GM23248 (cell line): ENCODE data around the gene PTHLH. TPM values are rescaled to one million over a fixed set of nuclear protein-coding genes. Genes with fewer than 3 reads are reported as not detected.

Experiments
- DNase-seq: peaks from one replicate; pipeline ENCODE4 v3.0.0-alpha.2; 2015
- H2AFZ ChIP-seq: fragments of 200-600 bp; sonication (generic); 2 replicates; pipeline ENCODE4 v1.6.1; 2016; ENCODE audit warnings: antibody characterized with exemption
- H3F3A ChIP-seq: fragments of 200-600 bp; sonication (generic); 2 replicates; pipeline ENCODE4 v1.6.1; 2016; ENCODE audit warnings: mild to moderate bottlenecking, antibody characterized with exemption, mixed run types; ENCODE audit not compliant: insufficient read depth
- H3K27ac ChIP-seq: fragments of 200-600 bp; sonication (generic); 2 replicates; pipeline ENCODE4 v1.5.1; 2016; ENCODE audit warnings: mild to moderate bottlenecking
- H3K27me3 ChIP-seq: fragments of 200-600 bp; sonication (generic); replicated peaks from 2 replicates; pipeline ENCODE4 v1.6.1; 2016; ENCODE audit warnings: mild to moderate bottlenecking; ENCODE audit not compliant: insufficient read depth
- H3K36me3 ChIP-seq: fragments of 200-600 bp; sonication (generic); 2 replicates; pipeline ENCODE4 v1.6.1; 2016; ENCODE audit warnings: low read depth, mild to moderate bottlenecking
- H3K4me1 ChIP-seq: fragments of 200-600 bp; sonication (generic); 2 replicates; pipeline ENCODE4 v1.6.1; 2016; ENCODE audit warnings: mild to moderate bottlenecking; ENCODE audit not compliant: insufficient read depth
- H3K4me2 ChIP-seq: fragments of 200-600 bp; sonication (generic); one replicate; pipeline ENCODE4 v1.6.1; 2016; ENCODE audit warnings: mild to moderate bottlenecking; ENCODE audit not compliant: unreplicated experiment
- H3K4me3 ChIP-seq: fragments of 200-600 bp; sonication (generic); 2 replicates; pipeline ENCODE4 v1.5.1; 2016; ENCODE audit warnings: mild to moderate bottlenecking
- H3K79me2 ChIP-seq: fragments of 200-600 bp; sonication (generic); 2 replicates; pipeline ENCODE4 v1.6.1; 2016; ENCODE audit warnings: mild to moderate bottlenecking; ENCODE audit not compliant: insufficient read depth
- H3K9ac ChIP-seq: fragments of 200-600 bp; sonication (generic); 2 replicates; pipeline ENCODE4 v1.6.1; 2016; ENCODE audit warnings: mild to moderate bottlenecking
- H3K9me2 ChIP-seq: fragments of 200-600 bp; sonication (generic); 2 replicates; pipeline ENCODE4 v1.6.1; 2016; ENCODE audit warnings: mixed run types, mild to moderate bottlenecking, moderate library complexity; ENCODE audit not compliant: insufficient read depth
- H3K9me3 ChIP-seq: fragments of 200-600 bp; sonication (generic); one replicate; pipeline ENCODE4 v1.6.1; 2017; ENCODE audit warnings: low read depth
- H4K20me1 ChIP-seq: fragments of 200-600 bp; sonication (generic); 2 replicates; pipeline ENCODE4 v1.6.0; 2016; ENCODE audit not compliant: insufficient read depth
- EZH2 ChIP-seq: fragments of 200-600 bp; sonication (generic); IDR thresholded peaks from 2 replicates; pipeline ENCODE4 v1.6.1; 2018; ENCODE audit warnings: antibody characterized with exemption, mild to moderate bottlenecking; ENCODE audit not compliant: insufficient read depth, poor library complexity, severe bottlenecking
- EZH2phosphoT487 ChIP-seq: fragments of 200-600 bp; sonication (generic); IDR thresholded peaks from 2 replicates; pipeline ENCODE4 v1.6.1; 2018; ENCODE audit warnings: antibody characterized with exemption, moderate library complexity, mild to moderate bottlenecking, low read depth; ENCODE audit not compliant: insufficient read depth
- WGBS, 2 experiments: methylation state at CpG; one replicate each; pipeline ENCODE4 v1.1.6; 2015 to 2017; ENCODE audit warnings: low lambda C conversion rate in 2 of 2, low coverage in 1 of 2; ENCODE audit errors: missing lambda C conversion rate in 2 of 2; 5-methylcytosine and 5-hydroxymethylcytosine counted together
- in situ Hi-C: fragments of 300-500 bp; cut with MboI; formaldehyde crosslinking; loops from 2 replicates; pipeline ENCODE4 v1.15.0; 2020
- polyA plus RNA-seq: library from polyadenylated mRNA; unstranded; fragments of >200 nt; fragmentation: Nextera tagmentation; extraction: Ambion mirVana; gene quantifications from 2 replicates; pipeline ENCODE4 v1.2.1, GENCODE V29; 2016
- total RNA-seq: library from RNA; depleted of rRNA; stranded (reverse); fragments of >200 nt; shearing (Covaris generic); gene quantifications from 2 replicates; pipeline ENCODE4 v1.2.3, GENCODE V29; 2014

Gene PTHLH
- total and polyA plus RNA-seq, 2 experiments from 2014 or later, result 4.7 to 6.4 TPM

- H3K27me3 ChIP-seq, result no peaks in the 10 kb centered on the region
- H3K79me2 ChIP-seq, result no peaks in the 10 kb centered on the region
- no peaks in the 10 kb centered on the region for H3K9me2 ChIP-seq
- H3K4me1 ChIP-seq, result peaks cover 37% of the 10 kb centered on the region
- no peak overlapping the region for H2AFZ ChIP-seq
- TF ChIP-seq EZH2 (no peak), EZH2phosphoT487 (no peak)
- H4K20me1 ChIP-seq, result no peaks in the 10 kb centered on the region
- no peak overlapping the region for H3K4me3 ChIP-seq
- peak overlapping the region; percentile 51; the same call in 1 of the 2 replicates for H3K9ac ChIP-seq
- H3K9me3 ChIP-seq, result no peaks in the 10 kb centered on the region
- peak overlapping the region; percentile 37 for H3K4me2 ChIP-seq
- H3K36me3 ChIP-seq, result no peaks in the 10 kb centered on the region
- DNase-seq, result peak; percentile 85
- H3K27ac ChIP-seq, result peak overlapping the region; percentile 68
- peaks cover 36% of the 10 kb centered on the region for H3F3A ChIP-seq
- in situ Hi-C loops, result loop anchor here (25.0 kb wide), 2 partner anchors 178 to 1003 kb away; no protein-coding TSS in a partner anchor
- 26 to 37% methylated on average over 2 of the region's 2 CpGs for WGBS, 2 experiments
Observed at GRCh38 chr12:27984275-27984674, 11.7 kb upstream of the PTHLH start.

GRCh38 chr12:27982951-27983350 is 10.4 kb upstream of the PTHLH start:
- Histone ChIP-seq H2AFZ (no peak overlapping the region), H3K36me3 (no peaks in the 10 kb centered on the region), H3K79me2 (no peaks in the 10 kb centered on the region), H3K9ac (no peak overlapping the region), H3K4me3 (no peak overlapping the region), H3K27me3 (no peaks in the 10 kb centered on the region), H3K27ac (peak overlapping the region; percentile 66), H3K4me1 (peaks cover 37% of the 10 kb centered on the region), H3K4me2 (peak overlapping the region; percentile 54), H3F3A (peaks cover 36% of the 10 kb centered on the region), H3K9me3 (no peaks in the 10 kb centered on the region), H4K20me1 (no peaks in the 10 kb centered on the region), H3K9me2 (no peaks in the 10 kb centered on the region)
- 40 to 42% methylated on average over 4 of the region's 4 CpGs for WGBS, 2 experiments
- in situ Hi-C loops, result loop anchor here (25.0 kb wide), 2 partner anchors 179 to 1004 kb away; no protein-coding TSS in a partner anchor
- no peak for TF ChIP-seq EZH2
- no peak for TF ChIP-seq EZH2phosphoT487
- DNase-seq, result peak; percentile 38

DNA sequence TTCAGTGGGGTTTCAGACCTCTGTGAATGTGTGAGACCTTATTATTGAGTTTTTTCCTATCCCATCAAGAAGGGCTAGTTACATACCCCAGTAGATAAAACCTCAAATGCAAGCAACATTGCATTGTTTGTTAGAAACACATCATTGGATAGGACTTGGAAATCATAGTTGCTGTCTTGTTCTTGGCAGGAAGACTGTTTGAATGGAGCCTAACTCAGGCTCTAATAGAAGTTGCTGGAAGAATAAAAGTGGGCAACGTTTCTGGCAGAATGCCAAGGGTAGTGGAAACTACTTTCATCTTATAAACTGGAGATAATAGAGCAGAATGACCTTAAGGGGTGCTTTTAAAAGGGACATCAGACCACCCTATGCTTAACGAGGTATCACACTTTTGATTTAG is 9.9 kb upstream of the PTHLH start:
- no peaks in the 10 kb centered on the region for H4K20me1 ChIP-seq
- H3K9ac ChIP-seq, result peak overlapping the region; percentile 32
- no peaks in the 10 kb centered on the region for H3K79me2 ChIP-seq
- in situ Hi-C loops, result loop anchor here (25.0 kb wide), 2 partner anchors 180 to 1005 kb away; no protein-coding TSS in a partner anchor
- H3K4me3 ChIP-seq, result no peak overlapping the region
- no peaks in the 10 kb centered on the region for H3K9me2 ChIP-seq
- DNase-seq, result peak; percentile 33
- peak overlapping the region; percentile 66 for H3K27ac ChIP-seq
- 50 to 52% methylated on average over 2 of the region's 2 CpGs for WGBS, 2 experiments
- H3K27me3 ChIP-seq, result no peaks in the 10 kb centered on the region
- H3K36me3 ChIP-seq, result no peaks in the 10 kb centered on the region
- TF ChIP-seq EZH2 (no peak), EZH2phosphoT487 (no peak)
- H2AFZ ChIP-seq, result no peak overlapping the region
- H3F3A ChIP-seq, result peaks cover 36% of the 10 kb centered on the region
- H3K4me1 ChIP-seq, result peaks cover 37% of the 10 kb centered on the region
- H3K9me3 ChIP-seq, result no peaks in the 10 kb centered on the region
- H3K4me2 ChIP-seq, result peak overlapping the region; percentile 54

DNA sequence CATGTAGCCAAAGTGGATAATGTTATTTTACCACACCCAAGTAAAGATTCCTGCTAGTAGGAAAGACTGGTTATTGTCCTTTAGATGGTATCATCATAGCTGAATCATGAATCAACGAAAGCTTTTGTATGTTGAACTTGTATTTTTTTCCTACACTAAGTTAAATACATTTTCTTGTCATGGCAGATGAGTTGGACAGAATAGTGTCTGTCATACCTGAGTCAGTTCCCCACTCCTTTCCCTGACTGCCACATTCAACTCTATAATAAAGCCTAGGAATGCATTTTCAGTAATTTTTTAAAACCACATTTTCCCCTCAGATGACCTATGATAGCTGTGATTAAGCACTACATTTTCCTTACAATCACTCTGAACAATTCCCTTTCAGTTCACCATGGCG is 9.3 kb upstream of the PTHLH start:
- H3K9ac ChIP-seq, result peak overlapping the region; percentile 32
- H2AFZ ChIP-seq, result no peak overlapping the region
- H3K79me2 ChIP-seq, result no peaks in the 10 kb centered on the region
- peak; percentile 81 for DNase-seq
- H3K4me3 ChIP-seq, result 0 out of 2 replicates have a peak overlapping the region, but pooled peaks have one; percentile 16
- in situ Hi-C loops, result loop anchor here (25.0 kb wide), 2 partner anchors 180 to 1005 kb away; no protein-coding TSS in a partner anchor
- peak overlapping the region; percentile 66 for H3K27ac ChIP-seq
- no peaks in the 10 kb centered on the region for H3K27me3 ChIP-seq
- TF ChIP-seq EZH2phosphoT487, result no peak
- no peak for TF ChIP-seq EZH2
- H3F3A ChIP-seq, result peaks cover 36% of the 10 kb centered on the region
- 3% methylated on average over 2 of the region's 2 CpGs for WGBS, 2 experiments
- peak overlapping the region; percentile 54 for H3K4me2 ChIP-seq
- H3K9me3 ChIP-seq, result no peaks in the 10 kb centered on the region
- no peaks in the 10 kb centered on the region for H4K20me1 ChIP-seq
- no peaks in the 10 kb centered on the region for H3K36me3 ChIP-seq
- H3K4me1 ChIP-seq, result peaks cover 37% of the 10 kb centered on the region
- H3K9me2 ChIP-seq, result no peaks in the 10 kb centered on the region

GRCh38 chr12:27979145-27979544 is 6.6 kb upstream of the PTHLH start:
- H3K36me3 ChIP-seq, result no peaks in the 10 kb centered on the region
- no peaks in the 10 kb centered on the region for H4K20me1 ChIP-seq
- TF ChIP-seq EZH2phosphoT487 (no peak), EZH2 (no peak)
- no peak overlapping the region for H3K9ac ChIP-seq
- H3K4me2 ChIP-seq, result no peak overlapping the region
- peak; percentile 63 for DNase-seq
- no peaks in the 10 kb centered on the region for H3K9me2 ChIP-seq
- no peak overlapping the region for H3K4me3 ChIP-seq
- peaks cover 35% of the 10 kb centered on the region for H3K4me1 ChIP-seq
- no peak overlapping the region for H2AFZ ChIP-seq
- no peaks in the 10 kb centered on the region for H3K9me3 ChIP-seq
- peaks cover 29% of the 10 kb centered on the region for H3F3A ChIP-seq
- in situ Hi-C loops, result loop anchor here (25.0 kb wide), 2 partner anchors 183 to 1008 kb away; no protein-coding TSS in a partner anchor
- no peaks in the 10 kb centered on the region for H3K27me3 ChIP-seq
- no peaks in the 10 kb centered on the region for H3K79me2 ChIP-seq
- no peak overlapping the region for H3K27ac ChIP-seq
